GM12865 (cell line): Measurements from ENCODE around the gene COA1.
"Not testable (repeated sequence)": the region's sequence is repeated elsewhere in the genome, so short reads cannot be mapped to it uniquely, and the experiment has no call there.

ENCODE experiments used
- DNase-seq: peaks from one replicate; pipeline ENCODE4 v3.0.0; 2010; ENCODE audit warnings: low read depth
- H3K4me3 ChIP-seq: 2 replicates; pipeline ENCODE4 v1.5.1; 2011; ENCODE audit warnings: mild to moderate bottlenecking, low read depth, low read length, control low read depth
- TF ChIP-seq, protein P1 (sequence below): IDR thresholded peaks from 2 replicates; pipeline ENCODE4 v1.5.1; 2011; ENCODE audit warnings: low read length, control low read depth, low read depth, inconsistent platforms; ENCODE audit not compliant: insufficient read depth; ENCODE audit errors: missing control alignments

COA1 gene

DNA sequence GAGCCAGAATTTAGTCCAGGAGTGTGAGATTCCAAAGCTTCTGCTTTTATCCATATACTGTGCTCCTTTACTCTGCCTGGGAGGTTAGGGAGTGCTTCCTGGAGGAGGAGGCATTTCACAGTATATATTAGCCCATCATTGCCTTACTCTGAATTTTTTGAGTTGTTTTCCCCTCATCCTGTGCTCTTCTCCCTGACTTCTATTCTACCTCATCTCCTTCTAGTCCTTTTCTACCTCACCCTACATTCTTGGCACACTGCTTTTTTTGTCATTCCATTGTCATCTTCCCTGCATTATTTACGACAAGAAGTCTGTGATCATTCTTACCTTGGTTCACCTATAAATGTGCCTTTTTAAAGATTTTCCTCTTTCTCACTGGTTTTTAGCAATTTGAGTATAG lies 125.1 kb downstream of the COA1 start:
- DNase-seq: no peak
- no peak overlapping the region for H3K4me3 ChIP-seq
- TF ChIP-seq, protein P1, sequence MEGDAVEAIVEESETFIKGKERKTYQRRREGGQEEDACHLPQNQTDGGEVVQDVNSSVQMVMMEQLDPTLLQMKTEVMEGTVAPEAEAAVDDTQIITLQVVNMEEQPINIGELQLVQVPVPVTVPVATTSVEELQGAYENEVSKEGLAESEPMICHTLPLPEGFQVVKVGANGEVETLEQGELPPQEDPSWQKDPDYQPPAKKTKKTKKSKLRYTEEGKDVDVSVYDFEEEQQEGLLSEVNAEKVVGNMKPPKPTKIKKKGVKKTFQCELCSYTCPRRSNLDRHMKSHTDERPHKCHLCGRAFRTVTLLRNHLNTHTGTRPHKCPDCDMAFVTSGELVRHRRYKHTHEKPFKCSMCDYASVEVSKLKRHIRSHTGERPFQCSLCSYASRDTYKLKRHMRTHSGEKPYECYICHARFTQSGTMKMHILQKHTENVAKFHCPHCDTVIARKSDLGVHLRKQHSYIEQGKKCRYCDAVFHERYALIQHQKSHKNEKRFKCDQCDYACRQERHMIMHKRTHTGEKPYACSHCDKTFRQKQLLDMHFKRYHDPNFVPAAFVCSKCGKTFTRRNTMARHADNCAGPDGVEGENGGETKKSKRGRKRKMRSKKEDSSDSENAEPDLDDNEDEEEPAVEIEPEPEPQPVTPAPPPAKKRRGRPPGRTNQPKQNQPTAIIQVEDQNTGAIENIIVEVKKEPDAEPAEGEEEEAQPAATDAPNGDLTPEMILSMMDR: no peak

DNA sequence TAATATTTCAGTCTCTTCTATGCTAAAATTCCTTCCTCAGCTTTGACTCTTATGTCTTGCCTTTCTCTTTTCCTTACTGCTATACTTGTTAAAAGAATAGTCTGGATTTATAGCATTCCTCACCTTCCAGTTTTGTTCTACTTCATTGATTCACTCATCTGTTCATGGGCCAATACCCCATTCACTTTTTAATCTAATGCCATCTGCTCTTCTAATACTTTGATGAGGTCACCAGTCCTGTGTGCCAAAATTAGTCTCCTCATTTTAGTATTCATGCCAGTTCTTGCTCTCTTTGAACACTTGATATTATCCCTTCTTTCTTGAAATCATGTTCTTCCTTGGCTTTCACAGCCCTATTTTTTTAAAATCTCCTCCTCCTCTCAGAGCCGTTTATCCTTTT lies 127.1 kb downstream of the COA1 start:
- TF ChIP-seq, protein P1: no peak
- H3K4me3 ChIP-seq: no peak overlapping the region
- DNase-seq: no peak

DNA sequence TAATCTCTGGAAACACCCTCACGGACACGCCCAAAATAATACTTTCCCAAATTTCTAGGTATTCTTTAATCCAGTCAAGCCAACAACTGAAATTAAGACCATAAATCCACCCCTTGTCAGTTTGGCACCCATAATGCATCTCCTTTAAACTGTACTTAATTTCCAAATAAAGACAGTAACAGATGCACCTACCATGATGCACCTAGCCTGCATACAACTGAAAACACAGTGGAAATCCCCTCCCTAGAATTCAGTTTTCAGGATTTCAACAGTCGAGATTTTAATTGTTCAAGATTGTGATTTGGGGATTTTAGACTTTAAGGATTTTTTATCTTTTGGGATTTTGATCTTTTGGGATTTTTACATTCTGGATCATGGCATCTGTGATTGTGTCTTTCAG lies 129.3 kb downstream of the COA1 start:
- H3K4me3 ChIP-seq: no peak overlapping the region
- TF ChIP-seq, protein P1: no peak
- no peak for DNase-seq

DNA sequence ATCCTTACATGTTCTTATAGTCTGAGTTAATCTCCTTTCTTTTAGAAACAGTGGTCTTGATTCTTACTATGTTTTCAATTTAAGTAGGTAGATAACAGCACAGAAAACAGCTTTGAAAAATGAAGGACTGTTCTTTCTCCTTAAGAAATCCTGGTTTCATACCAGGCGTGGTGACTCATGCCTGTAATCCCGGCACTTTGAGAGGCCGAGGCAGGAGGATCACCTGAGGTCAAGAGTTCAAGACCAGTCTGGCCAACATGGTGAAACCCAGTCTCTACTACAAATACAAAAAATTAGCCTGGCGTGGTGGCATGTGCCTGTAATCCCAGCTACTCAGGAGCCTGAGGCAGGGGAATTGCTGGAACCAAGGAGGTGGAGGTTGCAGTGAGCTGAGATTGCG lies 132.9 kb downstream of the COA1 start:
- H3K4me3 ChIP-seq, DNase-seq: not testable (repeated sequence)

DNA sequence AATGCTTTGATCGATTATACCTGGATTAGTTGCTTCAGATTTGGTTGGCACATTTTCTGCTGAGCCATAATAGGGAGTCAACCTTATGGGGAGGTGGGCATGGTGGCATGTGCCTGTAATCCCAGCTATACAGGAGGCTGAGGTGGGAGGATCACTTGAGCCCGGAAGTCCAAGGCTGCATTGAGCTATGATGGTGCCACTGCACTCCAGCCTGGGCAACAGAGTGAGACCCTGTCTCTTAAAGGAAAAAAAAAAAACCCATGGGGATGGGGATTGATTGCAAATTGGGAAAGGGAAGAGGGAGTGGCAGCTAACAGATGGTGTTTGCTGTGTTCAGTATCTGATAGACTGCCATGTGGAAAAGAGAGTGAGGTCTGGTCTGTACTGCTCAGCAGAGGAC lies 135.3 kb downstream of the COA1 start:
- H3K4me3 ChIP-seq: no peak overlapping the region
- no peak for DNase-seq
- TF ChIP-seq, protein P1: no peak

DNA sequence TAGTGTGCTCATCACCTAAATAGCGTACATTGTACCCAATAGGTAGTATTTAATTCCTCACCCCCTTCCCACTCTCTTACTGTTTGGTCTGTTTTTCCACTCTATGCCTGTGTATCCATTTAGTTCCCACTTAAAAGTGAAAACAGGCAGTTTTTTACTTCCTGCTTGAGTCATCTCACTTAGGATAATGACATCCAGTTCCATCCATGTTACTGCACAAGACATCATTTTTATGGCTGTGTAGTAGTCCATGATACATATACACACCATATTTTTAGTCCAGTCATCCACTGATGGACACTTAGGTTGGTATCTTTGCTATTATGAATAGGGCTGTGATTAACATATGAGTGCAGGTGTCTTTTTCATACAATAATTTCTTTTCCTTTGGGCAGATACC lies 136.3 kb downstream of the COA1 start:
- TF ChIP-seq, protein P1: no peak
- H3K4me3 ChIP-seq: no peak overlapping the region
- DNase-seq: no peak

DNA sequence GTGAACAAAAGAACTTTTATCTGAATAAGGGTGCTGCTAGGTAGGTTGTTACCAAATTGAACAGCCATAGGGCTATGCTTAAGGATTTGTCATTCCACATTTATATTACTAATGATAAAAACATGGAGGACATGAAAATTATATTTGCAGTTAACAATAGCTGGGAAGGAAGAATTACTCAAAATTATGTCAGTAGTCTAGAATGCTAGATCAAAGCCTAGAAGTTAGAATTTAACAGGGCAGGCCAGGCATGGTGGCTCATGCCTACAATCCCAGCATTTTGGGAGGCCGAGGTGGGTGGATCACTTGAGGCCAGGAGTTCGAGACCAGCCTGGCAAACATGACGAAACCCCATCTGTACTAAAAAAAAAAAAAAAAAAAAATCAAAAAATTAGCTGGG lies 137.0 kb downstream of the COA1 start:
- DNase-seq: no peak
- no peak overlapping the region; the same call in 1 of the 2 replicates for H3K4me3 ChIP-seq
- TF ChIP-seq, protein P1: no peak
